ENCODE data around the gene PIEZO2.

Gene PIEZO2

DNA sequence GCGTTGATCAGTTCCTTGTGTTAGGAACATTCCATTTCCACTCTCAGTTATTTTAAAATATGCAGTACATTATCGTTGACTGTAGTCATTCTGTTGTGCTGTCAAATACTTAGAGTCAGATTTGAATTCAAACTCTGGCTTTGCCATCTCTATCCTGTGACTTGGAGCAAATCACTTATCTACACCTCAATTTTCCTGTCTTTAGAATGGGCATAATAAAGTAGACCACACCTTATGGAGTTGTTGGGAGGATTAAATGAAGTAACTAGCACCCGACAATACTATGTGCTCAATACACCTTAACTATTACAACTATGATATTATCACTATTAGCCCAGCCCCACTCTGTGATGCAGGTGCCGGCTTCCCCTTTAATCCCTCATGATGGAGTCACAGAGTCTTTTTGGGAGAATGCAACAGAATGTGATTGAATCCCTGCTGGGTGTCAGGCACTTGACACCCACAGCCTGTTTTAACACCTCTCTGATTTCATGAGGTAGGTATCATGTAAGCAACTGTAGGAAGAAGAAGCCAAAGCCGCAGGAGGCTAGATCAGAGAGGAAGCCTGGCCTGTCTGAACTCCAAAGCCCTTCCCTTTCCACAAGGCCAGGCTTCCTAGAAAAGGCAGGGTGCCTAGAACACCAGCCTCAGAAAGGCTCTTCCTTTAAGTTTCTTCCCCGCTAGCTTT, 315.1 kb downstream of the PIEZO2 start:
- H3K79me2 ChIP-seq (ENCODE audit: insufficient read depth, low read length) = no peaks in the 10 kb centered on the region
- H3K9ac ChIP-seq (ENCODE audit: low read depth, low read length, poor library complexity, severe bottlenecking) = no peak overlapping the region
- no peaks in the 10 kb centered on the region for H4K20me1 ChIP-seq (ENCODE audit: insufficient read depth, low read length, poor library complexity, severe bottlenecking)
- H3K4me3 ChIP-seq (ENCODE audit: low read length, poor library complexity, severe bottlenecking) = no peak overlapping the region
- no peak overlapping the region for H2AFZ ChIP-seq (ENCODE audit: low read length)
- H3K4me1 ChIP-seq (ENCODE audit: insufficient read depth, low read length, poor library complexity, severe bottlenecking) = no peaks in the 10 kb centered on the region
- no peaks in the 10 kb centered on the region for H3K27me3 ChIP-seq (ENCODE audit: insufficient read depth, low read length, poor library complexity, severe bottlenecking)
- no peaks in the 10 kb centered on the region for H3K9me2 ChIP-seq (replicated peaks; ENCODE audit: low read depth, low read length)
- H3F3A ChIP-seq (ENCODE audit: low read depth) = no peaks in the 10 kb centered on the region
- no peak overlapping the region for H3K4me2 ChIP-seq (ENCODE audit: low read depth, low read length, poor library complexity, severe bottlenecking)
- H3K9me3 ChIP-seq (ENCODE audit: insufficient read depth, low read depth, low read length) = no peaks in the 10 kb centered on the region
- TF ChIP-seq, protein P1, sequence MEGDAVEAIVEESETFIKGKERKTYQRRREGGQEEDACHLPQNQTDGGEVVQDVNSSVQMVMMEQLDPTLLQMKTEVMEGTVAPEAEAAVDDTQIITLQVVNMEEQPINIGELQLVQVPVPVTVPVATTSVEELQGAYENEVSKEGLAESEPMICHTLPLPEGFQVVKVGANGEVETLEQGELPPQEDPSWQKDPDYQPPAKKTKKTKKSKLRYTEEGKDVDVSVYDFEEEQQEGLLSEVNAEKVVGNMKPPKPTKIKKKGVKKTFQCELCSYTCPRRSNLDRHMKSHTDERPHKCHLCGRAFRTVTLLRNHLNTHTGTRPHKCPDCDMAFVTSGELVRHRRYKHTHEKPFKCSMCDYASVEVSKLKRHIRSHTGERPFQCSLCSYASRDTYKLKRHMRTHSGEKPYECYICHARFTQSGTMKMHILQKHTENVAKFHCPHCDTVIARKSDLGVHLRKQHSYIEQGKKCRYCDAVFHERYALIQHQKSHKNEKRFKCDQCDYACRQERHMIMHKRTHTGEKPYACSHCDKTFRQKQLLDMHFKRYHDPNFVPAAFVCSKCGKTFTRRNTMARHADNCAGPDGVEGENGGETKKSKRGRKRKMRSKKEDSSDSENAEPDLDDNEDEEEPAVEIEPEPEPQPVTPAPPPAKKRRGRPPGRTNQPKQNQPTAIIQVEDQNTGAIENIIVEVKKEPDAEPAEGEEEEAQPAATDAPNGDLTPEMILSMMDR (conservative IDR thresholded peaks at IDR 0.05; ENCODE audit: low read length) = no peak
- no peak for TF ChIP-seq EZH2phosphoT487 (IDR thresholded peaks at IDR 0.05; ENCODE audit: borderline replicate concordance)
- no peaks in the 10 kb centered on the region for H3K36me3 ChIP-seq (ENCODE audit: insufficient read depth, low read length)

DNA sequence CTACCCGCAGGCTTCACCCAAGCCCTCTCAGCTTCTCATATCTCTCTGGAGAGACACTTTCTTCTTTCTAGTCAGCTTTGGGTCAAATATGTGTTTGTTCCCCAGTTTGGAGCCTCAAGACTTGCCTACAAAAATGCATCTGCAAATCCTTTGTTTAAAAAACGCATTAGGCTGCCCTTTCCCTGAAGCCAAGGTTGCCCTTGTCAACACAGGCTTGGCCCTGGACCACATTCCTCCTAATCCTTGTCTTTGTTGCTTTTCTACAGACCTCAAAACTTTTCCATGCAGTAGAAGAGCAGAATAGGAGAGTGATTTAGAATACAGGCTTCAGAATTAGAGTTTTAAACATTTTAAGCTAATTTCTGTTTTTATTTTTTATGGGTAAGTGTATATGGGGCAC, 315.7 kb downstream of the PIEZO2 start:
- Histone ChIP-seq H3K36me3 (ENCODE audit: insufficient read depth, low read length) (no peaks in the 10 kb centered on the region), H3K9me3 (ENCODE audit: insufficient read depth, low read depth, low read length) (no peaks in the 10 kb centered on the region), H3F3A (ENCODE audit: low read depth) (no peaks in the 10 kb centered on the region), H3K4me1 (ENCODE audit: insufficient read depth, low read length, poor library complexity, severe bottlenecking) (no peaks in the 10 kb centered on the region), H2AFZ (ENCODE audit: low read length) (no peak overlapping the region), H3K9ac (ENCODE audit: low read depth, low read length, poor library complexity, severe bottlenecking) (no peak overlapping the region), H3K4me3 (ENCODE audit: low read length, poor library complexity, severe bottlenecking) (no peak overlapping the region), H3K79me2 (ENCODE audit: insufficient read depth, low read length) (no peaks in the 10 kb centered on the region), H3K27me3 (ENCODE audit: insufficient read depth, low read length, poor library complexity, severe bottlenecking) (no peaks in the 10 kb centered on the region), H4K20me1 (ENCODE audit: insufficient read depth, low read length, poor library complexity, severe bottlenecking) (no peaks in the 10 kb centered on the region), H3K4me2 (ENCODE audit: low read depth, low read length, poor library complexity, severe bottlenecking) (no peak overlapping the region), H3K9me2 (replicated peaks; ENCODE audit: low read depth, low read length) (no peaks in the 10 kb centered on the region)
- TF ChIP-seq, protein P1 (conservative IDR thresholded peaks at IDR 0.05; ENCODE audit: low read length) = no peak
- TF ChIP-seq EZH2phosphoT487 (IDR thresholded peaks at IDR 0.05; ENCODE audit: borderline replicate concordance) = no peak

DNA sequence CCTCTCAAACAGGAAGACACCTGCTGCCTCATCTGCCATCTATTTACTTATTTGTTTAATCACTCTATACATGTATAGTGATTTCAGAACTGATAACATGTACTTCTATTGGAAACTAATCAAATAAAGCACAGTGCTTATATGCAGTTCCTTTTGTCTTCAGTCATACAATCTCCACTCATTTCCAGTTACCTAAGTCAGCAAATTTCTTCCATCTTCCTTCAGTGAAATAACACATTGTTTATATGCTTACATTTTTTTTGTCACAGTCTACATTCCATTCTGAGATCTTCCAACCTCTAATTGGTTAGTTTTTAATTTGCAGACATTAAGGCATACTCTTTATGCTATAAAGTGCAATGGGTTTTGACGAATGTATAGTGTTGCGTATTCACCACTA, 323.0 kb downstream of the PIEZO2 start:
- Histone ChIP-seq H3K4me1 (ENCODE audit: insufficient read depth, low read length, poor library complexity, severe bottlenecking) (peaks cover 27% of the 10 kb centered on the region), H3K9me2 (replicated peaks; ENCODE audit: low read depth, low read length) (no peaks in the 10 kb centered on the region), H3K4me2 (ENCODE audit: low read depth, low read length, poor library complexity, severe bottlenecking) (no peak overlapping the region), H3K9ac (ENCODE audit: low read depth, low read length, poor library complexity, severe bottlenecking) (no peak overlapping the region), H3K4me3 (ENCODE audit: low read length, poor library complexity, severe bottlenecking) (no peak overlapping the region), H3K27me3 (ENCODE audit: insufficient read depth, low read length, poor library complexity, severe bottlenecking) (no peaks in the 10 kb centered on the region), H3F3A (ENCODE audit: low read depth) (no peaks in the 10 kb centered on the region), H2AFZ (ENCODE audit: low read length) (no peak overlapping the region), H4K20me1 (ENCODE audit: insufficient read depth, low read length, poor library complexity, severe bottlenecking) (no peaks in the 10 kb centered on the region), H3K36me3 (ENCODE audit: insufficient read depth, low read length) (no peaks in the 10 kb centered on the region), H3K79me2 (ENCODE audit: insufficient read depth, low read length) (no peaks in the 10 kb centered on the region), H3K9me3 (ENCODE audit: insufficient read depth, low read depth, low read length) (no peaks in the 10 kb centered on the region)
- TF ChIP-seq, protein P1 (conservative IDR thresholded peaks at IDR 0.05; ENCODE audit: low read length) = no peak
- no peak for TF ChIP-seq EZH2phosphoT487 (IDR thresholded peaks at IDR 0.05; ENCODE audit: borderline replicate concordance)
